ENCODE measurements around the gene RTKN.

RTKN gene

DNA sequence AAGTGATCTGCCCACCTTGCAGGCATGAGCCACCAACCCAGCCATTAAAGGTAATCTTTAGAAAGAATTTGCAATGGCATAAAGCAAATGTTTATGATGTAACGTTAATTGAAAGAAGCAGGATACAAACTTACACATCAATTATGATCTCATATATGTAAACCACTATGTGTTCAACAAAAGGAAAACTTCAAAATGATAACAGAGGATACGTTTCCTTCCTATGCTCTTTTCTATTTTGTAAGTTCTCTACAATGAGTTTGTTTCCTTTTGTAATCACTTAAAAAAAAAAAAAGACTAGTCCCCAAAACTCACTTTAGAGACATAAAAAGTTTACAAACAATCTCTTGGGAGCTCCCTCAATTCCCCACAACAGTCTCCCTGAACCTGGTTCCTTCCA, 21.7 kb downstream of the RTKN start:
- peaks cover 21 to 26% of the 10 kb centered on the region in 2 experiments for H3K4me1 ChIP-seq (ENCODE audit: control insufficient read depth in 1 of 2, insufficient read depth in 1 of 2, low read depth in 1 of 2, low read length in 1 of 2)
- no peaks in the 10 kb centered on the region for H3K9me3 ChIP-seq
- H3K27me3 ChIP-seq: peaks cover 78% of the 10 kb centered on the region
- H3K27ac ChIP-seq: no peak overlapping the region
- TF ChIP-seq, protein P1, sequence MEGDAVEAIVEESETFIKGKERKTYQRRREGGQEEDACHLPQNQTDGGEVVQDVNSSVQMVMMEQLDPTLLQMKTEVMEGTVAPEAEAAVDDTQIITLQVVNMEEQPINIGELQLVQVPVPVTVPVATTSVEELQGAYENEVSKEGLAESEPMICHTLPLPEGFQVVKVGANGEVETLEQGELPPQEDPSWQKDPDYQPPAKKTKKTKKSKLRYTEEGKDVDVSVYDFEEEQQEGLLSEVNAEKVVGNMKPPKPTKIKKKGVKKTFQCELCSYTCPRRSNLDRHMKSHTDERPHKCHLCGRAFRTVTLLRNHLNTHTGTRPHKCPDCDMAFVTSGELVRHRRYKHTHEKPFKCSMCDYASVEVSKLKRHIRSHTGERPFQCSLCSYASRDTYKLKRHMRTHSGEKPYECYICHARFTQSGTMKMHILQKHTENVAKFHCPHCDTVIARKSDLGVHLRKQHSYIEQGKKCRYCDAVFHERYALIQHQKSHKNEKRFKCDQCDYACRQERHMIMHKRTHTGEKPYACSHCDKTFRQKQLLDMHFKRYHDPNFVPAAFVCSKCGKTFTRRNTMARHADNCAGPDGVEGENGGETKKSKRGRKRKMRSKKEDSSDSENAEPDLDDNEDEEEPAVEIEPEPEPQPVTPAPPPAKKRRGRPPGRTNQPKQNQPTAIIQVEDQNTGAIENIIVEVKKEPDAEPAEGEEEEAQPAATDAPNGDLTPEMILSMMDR (IDR thresholded peaks at IDR 0.05): no peak
- no peak overlapping the region for H3K4me3 ChIP-seq (ENCODE audit: low read depth in 1 of 2, low read length in 1 of 2)
- H3K36me3 ChIP-seq: no peaks in the 10 kb centered on the region

DNA sequence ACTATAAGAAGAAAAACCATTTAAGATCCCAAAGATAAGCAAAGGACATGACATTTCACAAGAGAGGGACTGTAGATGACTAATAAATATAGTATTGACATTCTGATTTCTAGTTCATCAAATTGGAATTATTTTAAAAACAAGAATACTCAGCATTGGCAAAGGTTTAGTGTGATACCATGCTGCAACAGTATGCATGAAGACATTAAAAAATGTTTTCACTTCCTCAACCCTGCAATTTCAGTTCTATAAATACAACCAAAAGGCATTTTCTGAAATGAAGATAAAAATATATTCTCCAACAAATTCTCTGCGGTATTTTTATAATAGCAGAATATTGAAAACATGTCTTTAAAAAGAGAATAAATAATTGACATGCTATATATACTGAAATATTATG, 22.4 kb downstream of the RTKN start:
- Histone ChIP-seq H3K36me3 (no peaks in the 10 kb centered on the region), H3K4me1 (ENCODE audit: control insufficient read depth in 1 of 2, insufficient read depth in 1 of 2, low read depth in 1 of 2, low read length in 1 of 2) (peaks cover 21 to 32% of the 10 kb centered on the region in 2 experiments), H3K27me3 (peaks cover 85% of the 10 kb centered on the region), H3K27ac (no peak overlapping the region), H3K9me3 (no peaks in the 10 kb centered on the region), H3K4me3 (ENCODE audit: low read depth in 1 of 2, low read length in 1 of 2) (no peak overlapping the region)
- TF ChIP-seq, protein P1 (IDR thresholded peaks at IDR 0.05): no peak

DNA sequence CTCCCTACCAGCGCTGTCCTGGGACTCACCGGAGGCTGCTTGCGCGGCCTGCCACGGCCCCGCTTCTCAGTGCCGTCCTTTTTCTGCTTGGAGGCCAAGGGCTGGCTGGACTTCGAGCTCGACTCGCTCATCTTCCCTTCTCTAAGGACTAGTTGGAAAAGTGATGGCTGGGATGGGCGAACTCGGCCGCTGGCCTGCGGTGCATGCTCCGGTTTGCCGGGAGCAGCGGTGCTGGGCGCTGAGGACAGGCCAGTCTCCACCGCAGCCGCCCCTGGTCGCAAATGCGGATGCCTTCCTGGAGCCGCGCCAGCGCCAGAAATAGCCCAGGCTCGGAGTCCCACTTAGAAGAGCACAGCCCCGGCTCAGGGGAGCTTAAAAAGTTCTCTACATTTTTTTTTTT, 23.4 kb downstream of the RTKN start:
- TF ChIP-seq, protein P1 (IDR thresholded peaks at IDR 0.05): no peak
- peaks cover 93% of the 10 kb centered on the region for H3K27me3 ChIP-seq
- H3K27ac ChIP-seq: no peak overlapping the region
- H3K9me3 ChIP-seq: no peaks in the 10 kb centered on the region
- no peak overlapping the region for H3K4me3 ChIP-seq (ENCODE audit: low read depth in 1 of 2, low read length in 1 of 2)
- no peaks in the 10 kb centered on the region for H3K36me3 ChIP-seq
- H3K4me1 ChIP-seq (ENCODE audit: control insufficient read depth in 1 of 2, insufficient read depth in 1 of 2, low read depth in 1 of 2, low read length in 1 of 2): peaks cover 21 to 32% of the 10 kb centered on the region in 2 experiments

DNA sequence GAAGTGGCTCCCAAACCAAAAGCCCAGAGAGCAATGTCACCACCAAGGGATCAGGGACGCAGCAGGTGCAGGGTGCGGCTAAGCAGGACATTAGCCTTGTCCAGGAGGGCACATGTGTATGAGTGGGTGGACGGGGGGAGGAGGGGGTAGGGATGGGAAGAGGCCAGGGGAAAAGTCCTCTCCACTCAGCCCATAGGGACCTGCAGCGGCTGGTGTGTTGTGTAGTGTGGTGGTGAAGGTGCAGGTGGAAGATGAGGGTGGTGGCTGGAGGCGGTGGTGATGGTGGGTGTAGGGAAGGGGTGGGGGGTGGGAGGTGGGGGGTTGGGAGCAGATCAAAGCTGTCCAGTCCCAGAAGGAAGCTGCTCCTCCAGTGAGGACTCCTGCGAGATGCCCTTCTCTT, 24.0 kb downstream of the RTKN start:
- Histone ChIP-seq H3K27me3 (peaks cover 93% of the 10 kb centered on the region), H3K4me1 (ENCODE audit: control insufficient read depth in 1 of 2, insufficient read depth in 1 of 2, low read depth in 1 of 2, low read length in 1 of 2) (peaks cover 21 to 32% of the 10 kb centered on the region in 2 experiments), H3K9me3 (no peaks in the 10 kb centered on the region), H3K36me3 (no peaks in the 10 kb centered on the region), H3K27ac (no peak overlapping the region), H3K4me3 (ENCODE audit: low read depth in 1 of 2, low read length in 1 of 2) (no peak overlapping the region)
- TF ChIP-seq, protein P1 (IDR thresholded peaks at IDR 0.05): no peak

DNA sequence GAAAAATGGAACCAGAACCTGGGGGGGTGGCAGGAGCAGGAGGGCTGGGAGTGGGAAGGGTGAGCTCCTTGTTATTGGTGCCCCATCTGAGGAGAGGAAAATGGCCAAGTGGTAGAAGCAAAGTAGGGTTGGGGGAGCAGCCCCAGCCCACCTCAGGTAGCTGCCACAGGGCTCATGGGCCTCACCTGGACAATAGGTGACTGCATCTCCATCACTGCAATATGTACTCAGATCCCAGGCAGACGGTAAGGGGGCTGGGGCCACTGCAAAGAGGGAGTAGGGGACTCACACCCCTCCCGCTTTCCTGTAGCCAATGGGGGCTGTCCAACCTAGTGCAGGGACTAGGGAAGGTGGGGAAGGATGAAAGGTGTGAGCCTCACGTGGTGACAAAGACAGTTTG, 24.5 kb downstream of the RTKN start:
- TF ChIP-seq, protein P1 (IDR thresholded peaks at IDR 0.05): no peak
- Histone ChIP-seq H3K4me1 (ENCODE audit: control insufficient read depth in 1 of 2, insufficient read depth in 1 of 2, low read depth in 1 of 2, low read length in 1 of 2) (peaks cover 20 to 32% of the 10 kb centered on the region in 2 experiments), H3K9me3 (no peaks in the 10 kb centered on the region), H3K36me3 (no peaks in the 10 kb centered on the region), H3K4me3 (ENCODE audit: low read depth in 1 of 2, low read length in 1 of 2) (no peak overlapping the region), H3K27me3 (peaks cover 93% of the 10 kb centered on the region), H3K27ac (no peak overlapping the region)

DNA sequence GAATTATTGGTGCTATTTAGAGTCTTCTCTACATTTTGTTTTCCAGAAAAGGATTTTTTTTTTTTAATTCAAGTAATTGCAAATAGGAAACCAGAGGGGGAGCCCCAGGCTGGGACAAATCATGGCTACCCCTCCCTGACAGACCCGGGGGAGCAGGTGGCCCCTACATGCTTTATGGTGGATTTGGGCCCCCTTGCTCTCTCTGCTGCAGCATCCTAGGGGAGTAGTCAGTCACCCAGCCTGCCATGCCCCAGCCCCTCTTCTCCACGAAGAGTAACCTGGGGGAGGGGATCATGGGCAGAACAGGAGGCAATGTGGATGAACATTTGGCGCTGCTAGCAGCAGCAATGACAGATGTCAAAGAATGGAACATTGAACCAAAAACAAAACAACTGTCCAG, 25.0 kb downstream of the RTKN start:
- Histone ChIP-seq H3K27me3 (peaks cover 90% of the 10 kb centered on the region), H3K4me1 (ENCODE audit: control insufficient read depth in 1 of 2, insufficient read depth in 1 of 2, low read depth in 1 of 2, low read length in 1 of 2) (peaks cover 16 to 29% of the 10 kb centered on the region in 2 experiments), H3K4me3 (ENCODE audit: low read depth in 1 of 2, low read length in 1 of 2) (no peak overlapping the region), H3K27ac (no peak overlapping the region), H3K9me3 (no peaks in the 10 kb centered on the region), H3K36me3 (no peaks in the 10 kb centered on the region)
- TF ChIP-seq, protein P1 (IDR thresholded peaks at IDR 0.05): no peak

Data from neutrophil (primary cell).